Subcutaneous adipose tissue (tissue), 4 donors: ENCODE measurements around the gene MATN4. TPM values are rescaled to one million over a fixed set of nuclear protein-coding genes. Genes with fewer than 3 reads are reported as not detected.

Source experiments
- total RNA-seq, 4 donors: library from RNA; depleted of rRNA; stranded (reverse); fragments of >200 nt; gene quantifications; one replicate each; pipeline ENCODE4 v1.1.0, GENCODE V29; 2016
- TF ChIP-seq, protein P1 (sequence below): fragments of 450-650 bp; IDR thresholded peaks from one replicate; pipeline ENCODE4 v1.5.1; 2016; ENCODE audit warnings: low read depth, mild to moderate bottlenecking, control low read depth, antibody characterized with exemption, moderate library complexity

The MATN4 gene
- total RNA-seq, 4 donors from 2014 or later = 0.34 to 0.44 TPM; not detected in 2

- TF ChIP-seq, protein P1, sequence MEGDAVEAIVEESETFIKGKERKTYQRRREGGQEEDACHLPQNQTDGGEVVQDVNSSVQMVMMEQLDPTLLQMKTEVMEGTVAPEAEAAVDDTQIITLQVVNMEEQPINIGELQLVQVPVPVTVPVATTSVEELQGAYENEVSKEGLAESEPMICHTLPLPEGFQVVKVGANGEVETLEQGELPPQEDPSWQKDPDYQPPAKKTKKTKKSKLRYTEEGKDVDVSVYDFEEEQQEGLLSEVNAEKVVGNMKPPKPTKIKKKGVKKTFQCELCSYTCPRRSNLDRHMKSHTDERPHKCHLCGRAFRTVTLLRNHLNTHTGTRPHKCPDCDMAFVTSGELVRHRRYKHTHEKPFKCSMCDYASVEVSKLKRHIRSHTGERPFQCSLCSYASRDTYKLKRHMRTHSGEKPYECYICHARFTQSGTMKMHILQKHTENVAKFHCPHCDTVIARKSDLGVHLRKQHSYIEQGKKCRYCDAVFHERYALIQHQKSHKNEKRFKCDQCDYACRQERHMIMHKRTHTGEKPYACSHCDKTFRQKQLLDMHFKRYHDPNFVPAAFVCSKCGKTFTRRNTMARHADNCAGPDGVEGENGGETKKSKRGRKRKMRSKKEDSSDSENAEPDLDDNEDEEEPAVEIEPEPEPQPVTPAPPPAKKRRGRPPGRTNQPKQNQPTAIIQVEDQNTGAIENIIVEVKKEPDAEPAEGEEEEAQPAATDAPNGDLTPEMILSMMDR = no peak
Observed at GRCh38 chr20:45303586-45304463, 4.3 kb downstream of the MATN4 start.

DNA sequence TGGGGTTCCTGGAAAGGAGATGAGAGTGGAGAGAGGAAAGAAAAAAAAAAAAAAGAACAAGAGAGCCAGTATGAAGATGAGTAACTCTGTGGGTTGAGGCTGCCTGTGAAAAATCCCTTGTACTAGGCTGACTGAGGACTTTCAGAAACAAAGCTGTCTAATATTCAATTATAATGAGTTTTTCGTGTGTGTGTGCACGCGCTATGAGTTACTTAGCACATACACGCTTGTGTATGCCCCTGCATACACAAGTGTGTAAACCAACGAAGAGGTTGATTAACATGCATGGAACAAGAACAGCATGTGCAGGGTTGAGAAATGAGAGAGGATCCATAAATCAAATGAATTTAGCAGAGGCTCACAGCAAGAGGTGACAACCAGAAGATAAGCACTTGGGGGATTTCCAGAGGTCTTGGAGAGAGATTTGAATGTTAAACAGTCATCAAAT lies 6.3 kb downstream of the MATN4 start:
- TF ChIP-seq, protein P1 = no peak

GRCh38 chr20:45300961-45301360 lies 7.1 kb downstream of the MATN4 start:
- TF ChIP-seq, protein P1 = no peak

DNA sequence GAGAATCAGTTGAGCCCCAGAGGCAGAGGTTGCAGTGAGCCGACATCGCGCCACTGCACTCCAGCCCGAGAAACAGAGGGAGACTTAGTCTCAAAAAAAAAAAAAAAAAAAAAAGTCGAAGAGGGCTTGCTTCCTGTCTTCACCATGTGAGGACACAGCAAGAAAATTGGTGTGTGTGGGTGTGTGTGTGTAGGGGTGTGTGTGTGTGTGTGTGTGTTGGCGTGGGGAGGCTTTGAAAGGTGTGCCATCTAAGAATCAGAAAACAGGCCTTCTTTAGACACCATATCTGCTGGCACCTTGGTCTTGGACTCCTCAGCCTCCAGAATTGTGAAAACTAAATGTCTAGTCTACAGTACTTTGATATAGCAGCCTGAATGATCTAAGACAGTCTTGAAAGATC lies 8.3 kb downstream of the MATN4 start:
- TF ChIP-seq, protein P1 = no peak

- TF ChIP-seq, protein P1 = no peak
Observed at GRCh38 chr20:45297786-45298497, 10.2 kb downstream of the MATN4 start.

GRCh38 chr20:45294659-45295058 lies 13.4 kb downstream of the MATN4 start:
- TF ChIP-seq, protein P1 = no peak

DNA sequence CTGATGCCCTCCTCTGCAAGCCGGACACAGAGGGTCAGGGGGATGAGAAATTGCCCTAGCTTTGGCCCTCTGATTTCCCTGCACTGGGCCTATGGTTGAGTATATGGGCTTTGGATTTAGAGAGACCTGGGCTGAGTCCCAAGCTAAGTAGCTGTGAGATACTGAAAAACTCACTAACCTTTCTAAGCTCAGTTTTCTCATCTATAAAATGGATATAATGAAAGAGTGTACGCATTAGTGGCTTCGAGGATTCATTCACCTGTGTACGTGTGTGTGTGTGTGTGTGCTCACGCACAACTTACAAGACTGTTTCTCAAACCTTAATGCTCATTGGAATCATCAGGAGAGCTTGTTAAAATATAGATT lies 14.1 kb downstream of the MATN4 start:
- TF ChIP-seq, protein P1 = no peak
